GM12878 (cell line): ENCODE data around the gene ARRDC5. TPM values are rescaled to one million over a fixed set of nuclear protein-coding genes. Genes with fewer than 3 reads are reported as not detected.

ENCODE experiments used
- ATAC-seq: fragments of 200-7000 bp; cut with Tn5 transposase; 3 replicates; pipeline ENCODE4 v1.9.1; 2020; ENCODE audit warnings: mild to moderate bottlenecking, moderate library complexity
- BruUV-seq: library from RNA; stranded (reverse); fragments of 400-500 nt; replicated peaks from 2 replicates; lab custom pipeline; 2021; lab: Mats Ljungman, UMichigan
- CTCF ChIA-PET: fragments of 300-600 bp; sonication (Branson Sonifier 250); formaldehyde crosslinking; extraction: SDS; loops from one replicate; lab custom pipeline; 2021; ENCODE audit warnings: inconsistent platforms; lab: Yijun Ruan, JAX
- POLR2A ChIA-PET: fragments of 350-600 bp; formaldehyde crosslinking; extraction: SDS; loops from one replicate; lab custom pipeline; 2021; ENCODE audit warnings: inconsistent platforms; lab: Charles Lee
- RAD21 ChIA-PET: fragments of 300-600 bp; sonication (Branson Sonifier 250); formaldehyde crosslinking; loops from one replicate; lab custom pipeline; 2023; ENCODE audit warnings: antibody characterized with exemption; ENCODE audit not compliant: unreplicated experiment; lab: Charles Lee
- SMC1A ChIA-PET: fragments of 300-600 bp; sonication (Branson Sonifier 250); formaldehyde crosslinking; loops from one replicate; lab custom pipeline; 2023; ENCODE audit not compliant: unreplicated experiment, uncharacterized antibody; lab: Charles Lee
- DNase-seq: peaks from one replicate; pipeline ENCODE4 v3.0.0-alpha.2; 2011; ENCODE audit warnings: low read depth, low spot score
- FAIRE-seq: peaks from 3 replicates; lab custom pipeline; 2011; peaks lifted over from hg19 to GRCh38; lab: Jason Lieb, UNC
- H2AFZ ChIP-seq: 2 replicates; pipeline ENCODE4 v1.6.0; 2011; ENCODE audit warnings: low read depth, low read length, control low read depth; ENCODE audit not compliant: control insufficient read depth
- H3K27ac ChIP-seq: 2 replicates; pipeline ENCODE4 v1.5.1; 2011; ENCODE audit warnings: control low read depth; ENCODE audit not compliant: control insufficient read depth, insufficient read depth
- H3K27me3 ChIP-seq, 2 experiments: replicated peaks in 1 of 2; 2 replicates each; pipeline versions ENCODE4 v1.6.0 to v1.6.1; 2011; ENCODE audit warnings: low read length in 1 of 2; ENCODE audit not compliant: control insufficient read depth in 2 of 2, insufficient read depth in 2 of 2
- H3K36me3 ChIP-seq, 2 experiments: 2 replicates each; pipeline ENCODE4 v1.5.1; 2011; ENCODE audit warnings: low read length in 1 of 2; ENCODE audit not compliant: control insufficient read depth in 2 of 2, insufficient read depth in 2 of 2
- H3K4me1 ChIP-seq: 2 replicates; pipeline ENCODE4 v1.6.1; 2011; ENCODE audit warnings: mild to moderate bottlenecking, low read length, moderate library complexity, mixed read lengths; ENCODE audit not compliant: control insufficient read depth, insufficient read depth
- H3K4me2 ChIP-seq: 2 replicates; pipeline ENCODE4 v1.6.0; 2011; ENCODE audit warnings: control low read depth; ENCODE audit not compliant: control insufficient read depth, insufficient read depth
- H3K4me3 ChIP-seq: fragments of 200-600 bp; sonication (generic); 2 replicates; pipeline ENCODE4 v1.5.1; 2016
- H3K79me2 ChIP-seq: 2 replicates; pipeline ENCODE4 v1.6.0; 2011; ENCODE audit warnings: low read length; ENCODE audit not compliant: control insufficient read depth, insufficient read depth
- H3K9ac ChIP-seq: 2 replicates; pipeline ENCODE4 v1.8.0; 2011; ENCODE audit warnings: low read length, control low read depth, mixed read lengths; ENCODE audit not compliant: control insufficient read depth, insufficient read depth
- H3K9me3 ChIP-seq: replicated peaks from 3 replicates; pipeline ENCODE4 v1.5.1; 2011; ENCODE audit warnings: mild to moderate bottlenecking, low read length; ENCODE audit not compliant: control insufficient read depth, insufficient read depth
- H4K20me1 ChIP-seq: 2 replicates; pipeline ENCODE4 v1.6.0; 2011; ENCODE audit not compliant: control insufficient read depth, insufficient read depth
- BACH1 ChIP-seq: fragments of 450-650 bp; IDR thresholded peaks from 2 replicates; pipeline ENCODE4 v1.6.1; 2017; ENCODE audit warnings: mild to moderate bottlenecking, borderline replicate concordance
- BMI1 ChIP-seq: fragments of 450-650 bp; IDR thresholded peaks from 2 replicates; pipeline ENCODE4 v1.6.1; 2016; ENCODE audit warnings: mild to moderate bottlenecking, moderate library complexity, borderline replicate concordance
- E4F1 ChIP-seq: fragments of 450-650 bp; IDR thresholded peaks from 2 replicates; pipeline ENCODE4 v1.6.1; 2018; ENCODE audit warnings: borderline replicate concordance, mild to moderate bottlenecking; ENCODE audit not compliant: partially characterized antibody
- ESRRA ChIP-seq: IDR thresholded peaks from 2 replicates; pipeline ENCODE4 v1.6.1; 2012; ENCODE audit warnings: mild to moderate bottlenecking, low read length, improper control_type of control experiment
- GATAD2B ChIP-seq: fragments of 450-650 bp; conservative IDR thresholded peaks from 2 replicates; pipeline ENCODE4 v1.6.1; 2017; ENCODE audit warnings: low read depth, mild to moderate bottlenecking, moderate library complexity
- MLLT1 ChIP-seq: fragments of 450-650 bp; IDR thresholded peaks from 2 replicates; pipeline ENCODE4 v1.6.1; 2016; ENCODE audit warnings: mild to moderate bottlenecking
- NR2C2 ChIP-seq: IDR thresholded peaks from 2 replicates; pipeline ENCODE4 v1.6.1; 2011; ENCODE audit warnings: borderline replicate concordance, low read depth; ENCODE audit not compliant: control insufficient read depth, insufficient read length
- POLR2A ChIP-seq: IDR thresholded peaks from 2 replicates; pipeline ENCODE4 v1.6.1; 2011; ENCODE audit warnings: low read depth, mild to moderate bottlenecking, low read length
- POU2F2 ChIP-seq: IDR thresholded peaks from 3 replicates; pipeline ENCODE4 v1.6.1; 2011; ENCODE audit warnings: low read depth, mild to moderate bottlenecking, low read length, borderline replicate concordance
- SIN3A ChIP-seq: IDR thresholded peaks from 2 replicates; pipeline ENCODE4 v1.6.1; 2012; ENCODE audit warnings: low read depth, low read length, improper control_type of control experiment
- SMAD5 ChIP-seq: IDR thresholded peaks from 2 replicates; pipeline ENCODE4 v1.6.1; 2016; ENCODE audit warnings: antibody characterized with exemption, low read depth
- SREBF2 ChIP-seq: IDR thresholded peaks from 2 replicates; pipeline ENCODE4 v1.6.1; 2012; ENCODE audit warnings: mild to moderate bottlenecking, low read length
- TCF3 ChIP-seq: IDR thresholded peaks from 2 replicates; pipeline ENCODE4 v1.6.1; 2012; ENCODE audit warnings: low read depth, mild to moderate bottlenecking, low read length, borderline replicate concordance; ENCODE audit not compliant: insufficient read depth
- ZBTB4 ChIP-seq: fragments of 450-650 bp; formaldehyde crosslinking; IDR thresholded peaks from 2 replicates; pipeline ENCODE4 v1.4.0; 2022; ENCODE audit warnings: mild to moderate bottlenecking, moderate library complexity
- ZNF622 ChIP-seq: fragments of 450-650 bp; IDR thresholded peaks from 2 replicates; pipeline ENCODE4 v1.6.1; 2017; ENCODE audit warnings: mild to moderate bottlenecking, inconsistent platforms
- WGBS: methylation state at CpG from one replicate; pipeline ENCODE4 v1.1.6; 2016; ENCODE audit warnings: low lambda C conversion rate; ENCODE audit not compliant: insufficient replicate concordance, insufficient coverage; ENCODE audit errors: missing lambda C conversion rate; 5-methylcytosine and 5-hydroxymethylcytosine counted together
- in situ Hi-C: fragments of 300-500 bp; cut with MboI; formaldehyde crosslinking; loops from 9 replicates; pipeline ENCODE4 v1.14.3; 2018; ENCODE audit warnings: mixed read lengths
- intact Hi-C: fragments of 100-400 bp; cut with micrococcal nuclease; formaldehyde crosslinking; loops from one replicate; pipeline ENCODE4 v1.14.2; 2022; ENCODE audit not compliant: unreplicated experiment
- polyA plus RNA-seq, 11 experiments: library from polyadenylated mRNA; depleted of rRNA in 4 of 11; unstranded in 6 of 11; stranded (reverse) in 5 of 11; fragments of >200 nt; fragmentation: Nextera tagmentation in 4 of 11; fragmentation: Illumina TruSeq in 1 of 11; extraction: Ambion mirVana in 4 of 11; extraction: Trizol in 1 of 11; gene quantifications; 1 replicate in 1 of 11; 2 replicates in 10 of 11; pipeline versions ENCODE4 v1.2.1 to v1.2.3, GENCODE V29; 2011 to 2016; ENCODE audit warnings: inconsistent platforms in 2 of 11, missing spikeins in 2 of 11, low read depth in 1 of 11
- total RNA-seq, 4 experiments: library from RNA; depleted of rRNA in 3 of 4; stranded (reverse); fragments of >200 nt in 3 of 4; fragmentation: Illumina TruSeq in 1 of 4; extraction: Trizol in 1 of 4; gene quantifications; 2 replicates each; pipeline versions ENCODE4 v1.2.1 to v1.2.3, GENCODE V29; 2013 to 2021

Gene ARRDC5
- total and polyA plus RNA-seq, 10 of the 15 experiments (the other 5 are each of a cell fraction or from before 2014, with no cell fraction given): 0.03 to 0.38 (median 0.12) TPM; not detected in 2

- intact Hi-C loops: loop anchor here (2.0 to 5.0 kb wide), 2 partner anchors 59 to 188 kb away; partner anchors contain the start of genes DPP9 and KDM4B
- no peaks in the 10 kb centered on the region for H4K20me1 ChIP-seq
- SMC1A ChIA-PET: interaction anchor here (3.1 kb wide), 1 partner anchor 37 kb away, joined by 49 read pairs; no protein-coding TSS in a partner anchor
- TF ChIP-seq ZNF622 (no peak), ZBTB4 (CRISPR knock-in tag) (no peak), SREBF2 (peak; percentile 71), TCF3 (no peak), SIN3A (peak; percentile 90), GATAD2B (no peak), NR2C2 (no peak), BACH1 (peak; percentile 89), POU2F2 (0 out of 3 replicates have a peak, but pooled peaks have one; percentile 14), BMI1 (no peak), E4F1 (no peak), MLLT1 (no peak), SMAD5 (no peak), POLR2A (peak; percentile 56; the same call in 1 of the 2 replicates), ESRRA (no peak)
Observed at GRCh38 chr19:4909897-4910593, 7.3 kb upstream of the ARRDC5 start.

More at GRCh38 chr19:4909897-4910593, 7.3 kb upstream of the ARRDC5 start:
- BruUV-seq: no TSS peak
- H3K27ac ChIP-seq: peak overlapping the region; percentile 78
- CTCF ChIA-PET: interaction anchor here (1.7 to 4.8 kb wide), 4 partner anchors 46 to 121 kb away, joined by 6 to 310 read pairs (median 30); no protein-coding TSS in a partner anchor
- DNase-seq (peak; percentile 51), FAIRE-seq (no peak), ATAC-seq (peak; percentile 90)
- H3K9ac ChIP-seq: peak overlapping the region; percentile 89
- no peaks in the 10 kb centered on the region for H3K9me3 ChIP-seq
- in situ Hi-C loops: loop anchor here (5.0 kb wide), 2 partner anchors 38 to 103 kb away; no protein-coding TSS in a partner anchor
- RAD21 ChIA-PET: interaction anchor here (3.2 to 5.4 kb wide), 3 partner anchors 40 to 119 kb away, joined by 17 to 176 read pairs (median 79); partner anchors contain the start of genes FEM1A and PLIN3
- peaks cover 2 to 13% of the 10 kb centered on the region in 2 experiments for H3K36me3 ChIP-seq
- POLR2A ChIA-PET: interaction anchor here (0.7 to 2.4 kb wide), 4 partner anchors 46 to 100 kb away, joined by 3 to 8 read pairs (median 3); partner anchors contain the start of gene KDM4B
- peak overlapping the region; percentile 99 for H3K4me3 ChIP-seq
- H3K79me2 ChIP-seq: peaks cover 48% of the 10 kb centered on the region
- H2AFZ ChIP-seq: peak overlapping the region; percentile 76
- WGBS: 2% methylated on average over 47 of the region's 85 CpGs
- H3K4me1 ChIP-seq: peaks cover 29% of the 10 kb centered on the region
- H3K27me3 ChIP-seq: no peaks in the 10 kb centered on the region
- H3K4me2 ChIP-seq: peak overlapping the region; percentile 100
